Esophagus squamous epithelium (tissue), 5 donors: ENCODE data around the gene ANKRD63. TPM values are rescaled to one million over a fixed set of nuclear protein-coding genes. Genes with fewer than 3 reads are reported as not detected.

ENCODE experiments used
- DNase-seq: peaks from one replicate; lab custom pipeline; 2025; lab: John Stamatoyannopoulos, UW
- H3K27ac ChIP-seq, 4 donors: fragments of 200-600 bp; sonication (generic); one replicate each; pipeline ENCODE4 v1.5.1; 2016 to 2019; ENCODE audit warnings: mild to moderate bottlenecking in 1 of 4
- H3K27me3 ChIP-seq, 4 donors: fragments of 200-600 bp; sonication (generic); 1 replicate in 3 of 4; 2 replicates in 1 of 4; pipeline versions ENCODE4 v1.5.1 to v1.6.0; 2017 to 2021; ENCODE audit warnings: antibody characterized with exemption in 1 of 4
- H3K36me3 ChIP-seq, 3 donors: fragments of 200-600 bp; sonication (generic); one replicate each; pipeline ENCODE4 v1.5.1; 2016 to 2019
- H3K4me1 ChIP-seq, 3 donors: fragments of 200-600 bp; sonication (generic); one replicate each; pipeline ENCODE4 v1.5.1; 2017 to 2019
- H3K4me3 ChIP-seq, 4 donors: fragments of 200-600 bp; sonication (generic); 1 replicate in 3 of 4; 2 replicates in 1 of 4; pipeline ENCODE4 v1.5.1; 2016 to 2019; ENCODE audit warnings: mild to moderate bottlenecking in 2 of 4, moderate library complexity in 1 of 4
- H3K9me3 ChIP-seq, 3 donors: fragments of 200-600 bp; sonication (generic); one replicate each; pipeline ENCODE4 v1.5.1; 2016 to 2019
- POLR2A ChIP-seq, 4 donors: fragments of 450-650 bp; IDR thresholded peaks; one replicate each; pipeline ENCODE4 v1.6.1; 2017; ENCODE audit warnings: antibody characterized with exemption in 4 of 4, mild to moderate bottlenecking in 4 of 4, moderate library complexity in 3 of 4
- WGBS, 2 donors: methylation state at CpG; one replicate each; pipeline ENCODE4 v1.1.5; 2018; 5-methylcytosine and 5-hydroxymethylcytosine counted together
- intact Hi-C: fragments of 100-400 bp; cut with DNase I; formaldehyde crosslinking; loops from one replicate; pipeline ENCODE4 v1.15.0; 2022
- total RNA-seq, 4 donors: library from RNA; depleted of rRNA; stranded (reverse); fragments of >200 nt; gene quantifications; one replicate each; pipeline ENCODE4 v1.1.0, GENCODE V29; 2016
- TF ChIP-seq, protein P1 (sequence below), 6 experiments: fragments of 450-650 bp in 4 of 6; fragments of 200-600 bp in 2 of 6; sonication (generic) in 2 of 6; IDR thresholded peaks; one replicate each; pipeline ENCODE4 v1.5.1; 2016 to 2019; ENCODE audit warnings: antibody characterized with exemption in 6 of 6, mild to moderate bottlenecking in 4 of 6, moderate library complexity in 4 of 6
- donor health status: DM: yes; HTN: yes; CAD: no.

The ANKRD63 gene
- total RNA-seq, 4 donors from 2014 or later = not detected

DNA sequence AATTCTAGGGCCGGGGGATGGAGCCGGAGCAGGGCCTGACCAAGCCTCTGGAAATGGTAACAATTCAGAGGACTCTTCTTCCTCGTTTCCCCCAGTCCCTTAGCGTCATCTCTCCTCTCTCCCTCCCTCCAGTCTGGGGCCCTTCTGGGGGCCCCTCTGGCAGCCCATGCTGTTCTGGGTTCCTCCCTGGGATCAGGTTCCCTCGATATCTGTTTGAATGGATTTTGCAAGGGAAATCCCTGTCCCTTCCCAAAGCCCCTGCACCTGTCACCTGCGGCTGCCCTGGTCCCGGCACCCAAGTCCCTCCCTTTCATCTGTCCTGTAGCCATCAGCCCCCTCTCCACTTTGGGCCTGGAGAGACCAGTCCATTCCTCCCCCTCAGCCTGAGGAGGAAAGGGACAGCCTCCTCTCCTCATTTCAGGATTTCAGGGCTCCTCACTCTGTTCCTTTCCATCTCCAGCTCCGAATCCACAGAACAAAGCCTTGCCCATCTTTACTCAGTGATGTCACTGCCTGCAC, 26.5 kb upstream of the ANKRD63 start:
- no peak for DNase-seq
- Histone ChIP-seq H3K4me3 (no peak overlapping the region), H3K27ac (no peak overlapping the region)

GRCh38 chr15:40307421-40308211, 24.8 kb upstream of the ANKRD63 start, which contains the start of gene PLCB2:
TSS of gene PLCB2 (minus strand) at chr15:40307935. CDS start at chr15:40307672, 263 bp downstream.
- DNase-seq = no peak
- peak within 1 kb of the TSS; percentile 56 to 83 (median 74) for H3K27ac ChIP-seq

More for the DNA sequence above, 26.5 kb upstream of the ANKRD63 start:
- Histone ChIP-seq H3K4me1 (peaks cover 6 to 16% (median 7%) of the 10 kb centered on the region in 3 donors), H3K27me3 (peaks cover 0 to 61% (median 0%) of the 10 kb centered on the region in 4 donors), H3K36me3 (no peaks in the 10 kb centered on the region), H3K9me3 (no peaks in the 10 kb centered on the region)
- WGBS, 2 donors = 76 to 84% methylated on average over 4 to 7 of the region's 8 CpGs
- intact Hi-C loops = no loop called here
- TF ChIP-seq, protein P1, sequence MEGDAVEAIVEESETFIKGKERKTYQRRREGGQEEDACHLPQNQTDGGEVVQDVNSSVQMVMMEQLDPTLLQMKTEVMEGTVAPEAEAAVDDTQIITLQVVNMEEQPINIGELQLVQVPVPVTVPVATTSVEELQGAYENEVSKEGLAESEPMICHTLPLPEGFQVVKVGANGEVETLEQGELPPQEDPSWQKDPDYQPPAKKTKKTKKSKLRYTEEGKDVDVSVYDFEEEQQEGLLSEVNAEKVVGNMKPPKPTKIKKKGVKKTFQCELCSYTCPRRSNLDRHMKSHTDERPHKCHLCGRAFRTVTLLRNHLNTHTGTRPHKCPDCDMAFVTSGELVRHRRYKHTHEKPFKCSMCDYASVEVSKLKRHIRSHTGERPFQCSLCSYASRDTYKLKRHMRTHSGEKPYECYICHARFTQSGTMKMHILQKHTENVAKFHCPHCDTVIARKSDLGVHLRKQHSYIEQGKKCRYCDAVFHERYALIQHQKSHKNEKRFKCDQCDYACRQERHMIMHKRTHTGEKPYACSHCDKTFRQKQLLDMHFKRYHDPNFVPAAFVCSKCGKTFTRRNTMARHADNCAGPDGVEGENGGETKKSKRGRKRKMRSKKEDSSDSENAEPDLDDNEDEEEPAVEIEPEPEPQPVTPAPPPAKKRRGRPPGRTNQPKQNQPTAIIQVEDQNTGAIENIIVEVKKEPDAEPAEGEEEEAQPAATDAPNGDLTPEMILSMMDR (IDR thresholded peaks at IDR 0.05) = no peak
- no peak for TF ChIP-seq POLR2A (IDR thresholded peaks at IDR 0.05)

GRCh38 chr15:40306908-40307307, 24.0 kb upstream of the ANKRD63 start:
- peaks cover 0 to 4% (median 0%) of the 10 kb centered on the region in 3 donors for H3K4me1 ChIP-seq
- intact Hi-C loops = no loop called here
- DNase-seq = no peak
- no peaks in the 10 kb centered on the region for H3K36me3 ChIP-seq
- H3K4me3 ChIP-seq = peak overlapping the region; percentile 11 to 57 (median 32)
- WGBS, 2 donors = 68% methylated on average over 4 of the region's 7 CpGs; no CpG with 5 or more reads in 1 of the 2 donors
- H3K9me3 ChIP-seq = no peaks in the 10 kb centered on the region
- peaks cover 0 to 62% (median 0%) of the 10 kb centered on the region in 4 donors for H3K27me3 ChIP-seq
- peak overlapping the region in 2 of 4 donors; percentile 81 to 83 for H3K27ac ChIP-seq
- no peak for TF ChIP-seq POLR2A (IDR thresholded peaks at IDR 0.05)
- TF ChIP-seq, protein P1 (IDR thresholded peaks at IDR 0.05) = no peak

More at GRCh38 chr15:40307421-40308211, 24.8 kb upstream of the ANKRD63 start, which contains the start of gene PLCB2:
- WGBS, 2 donors = 24 to 49% methylated on average over 3 to 4 of the region's 15 CpGs
- no peaks in the 10 kb centered on the region for H3K36me3 ChIP-seq
- H3K9me3 ChIP-seq = no peaks in the 10 kb centered on the region
- H3K27me3 ChIP-seq = peaks cover 0 to 63% (median 0%) of the 10 kb centered on the region in 4 donors
- intact Hi-C loops = no loop called here
- peak within 1 kb of the TSS; percentile 12 to 57 (median 32) for H3K4me3 ChIP-seq
- H3K4me1 ChIP-seq = peaks cover 0 to 4% (median 0%) of the 10 kb centered on the region in 3 donors
- TF ChIP-seq, protein P1 (IDR thresholded peaks at IDR 0.05) = peak in 2 of 6 experiments; percentile 11 to 17
- peak in 1 of 4 donors; percentile 32 for TF ChIP-seq POLR2A (IDR thresholded peaks at IDR 0.05)

DNA sequence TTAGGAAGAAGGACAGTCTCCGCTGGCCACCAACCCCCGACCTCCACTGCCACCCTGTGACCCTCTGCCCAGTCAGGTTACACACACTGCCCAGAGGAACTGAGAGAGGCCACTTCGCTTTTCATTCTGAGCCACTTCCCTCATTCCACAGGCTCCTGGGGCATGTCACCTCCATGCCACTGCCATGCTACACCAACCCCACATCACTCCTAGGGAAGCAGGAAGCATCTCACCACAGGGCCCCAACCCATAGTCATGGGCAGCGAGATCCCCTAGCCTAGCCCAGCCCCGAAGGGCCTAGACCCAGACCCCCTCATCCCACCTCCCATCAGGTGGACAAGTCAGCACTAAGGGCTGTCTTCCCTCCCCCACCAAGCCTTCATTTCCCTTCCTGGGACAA, 23.5 kb upstream of the ANKRD63 start:
- peaks cover 0 to 57% (median 0%) of the 10 kb centered on the region in 4 donors for H3K27me3 ChIP-seq
- intact Hi-C loops = no loop called here
- H3K36me3 ChIP-seq = no peaks in the 10 kb centered on the region
- no peak for DNase-seq
- no peak for TF ChIP-seq POLR2A (IDR thresholded peaks at IDR 0.05)
- TF ChIP-seq, protein P1 (IDR thresholded peaks at IDR 0.05) = no peak
- no peaks in the 10 kb centered on the region for H3K9me3 ChIP-seq
- peaks cover 0 to 4% (median 0%) of the 10 kb centered on the region in 3 donors for H3K4me1 ChIP-seq
- no peak overlapping the region for H3K27ac ChIP-seq
- 83 to 91% methylated on average over 3 to 4 of the region's 5 CpGs for WGBS, 2 donors
- peak overlapping the region in 3 of 4 donors; percentile 21 to 57 (median 42) for H3K4me3 ChIP-seq
